ENCODE results near the gene CCBE1. TPM values are rescaled to one million over a fixed set of nuclear protein-coding genes. Genes with fewer than 3 reads are reported as not detected.

Gene CCBE1
- total RNA-seq, 2 donors from 2014 or later: not detected

DNA sequence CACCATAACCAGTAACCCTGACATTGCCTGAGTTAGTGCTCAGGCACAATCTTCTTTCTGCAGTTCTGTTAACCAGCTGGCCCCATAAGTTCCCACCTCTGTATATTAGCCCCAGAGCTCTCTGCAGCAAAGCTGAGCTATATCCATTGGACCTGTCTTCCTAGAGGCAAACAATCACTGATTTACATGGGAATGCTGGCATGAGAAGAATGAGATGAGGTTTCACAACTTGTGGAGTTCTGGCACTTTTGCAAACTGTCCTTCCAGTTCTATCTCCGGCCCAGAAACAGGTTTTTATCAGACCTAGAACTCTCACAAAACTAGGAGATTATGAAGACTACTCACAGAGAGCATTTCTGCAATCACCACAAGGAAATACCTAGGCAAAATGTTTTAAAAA lies 7.9 kb upstream of the CCBE1 start:
- Mint-ChIP-seq H3K4me3 (no peak overlapping the region), H3K9me3 (no peaks in the 10 kb centered on the region), H3K36me3 (no peaks in the 10 kb centered on the region), H3K27me3 (peaks cover 0 to 22% of the 10 kb centered on the region in 2 donors), H3K4me1 (ENCODE audit: low read depth in 2 of 2) (no peaks in the 10 kb centered on the region), H3K27ac (no peak overlapping the region)
- ATAC-seq (no peak), DNase-seq (ENCODE audit: low spot score) (no peak)

DNA sequence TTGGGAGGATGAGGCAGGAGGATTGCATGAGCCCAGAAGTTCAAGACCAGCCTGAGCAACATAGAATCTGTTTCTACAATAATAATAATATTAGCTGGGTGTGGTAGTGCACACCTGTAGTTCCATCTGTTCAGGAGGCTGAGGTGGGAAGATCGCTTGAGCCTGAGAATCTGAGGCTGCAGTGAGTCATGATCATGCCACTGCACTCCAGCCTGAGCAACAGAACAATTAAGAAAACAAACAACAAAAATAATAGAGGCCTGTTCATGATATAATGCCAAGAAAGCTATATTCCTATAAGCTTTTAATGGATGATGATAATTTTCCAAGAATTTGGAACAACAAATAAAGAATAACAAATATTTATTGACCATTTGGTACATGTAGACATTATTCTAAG lies 6.9 kb upstream of the CCBE1 start:
- Mint-ChIP-seq H3K4me3 (no peak overlapping the region), H3K36me3 (no peaks in the 10 kb centered on the region), H3K9me3 (no peaks in the 10 kb centered on the region), H3K4me1 (ENCODE audit: low read depth in 2 of 2) (no peaks in the 10 kb centered on the region), H3K27ac (no peak overlapping the region), H3K27me3 (peaks cover 0 to 22% of the 10 kb centered on the region in 2 donors)
- DNase-seq (ENCODE audit: low spot score) (no peak), ATAC-seq (no peak)

- peaks cover 2 to 5% of the 10 kb centered on the region in 2 donors for H3K4me1 Mint-ChIP-seq (ENCODE audit: low read depth in 2 of 2)
- H3K9me3 Mint-ChIP-seq: no peaks in the 10 kb centered on the region
- ATAC-seq (no peak), DNase-seq (ENCODE audit: low spot score) (no peak)
- peaks cover 7 to 25% of the 10 kb centered on the region in 2 donors for H3K27me3 Mint-ChIP-seq
- no peaks in the 10 kb centered on the region for H3K36me3 Mint-ChIP-seq
- H3K27ac Mint-ChIP-seq: no peak overlapping the region
- no peak overlapping the region for H3K4me3 Mint-ChIP-seq
Observed at GRCh38 chr18:59701272-59701671, 4.0 kb upstream of the CCBE1 start.

- H3K27ac Mint-ChIP-seq: no peak overlapping the region
- DNase-seq (ENCODE audit: low spot score) (no peak), ATAC-seq (no peak)
- H3K27me3 Mint-ChIP-seq: peaks cover 12 to 29% of the 10 kb centered on the region in 2 donors
- H3K4me1 Mint-ChIP-seq (ENCODE audit: low read depth in 2 of 2): peaks cover 2 to 7% of the 10 kb centered on the region in 2 donors
- H3K9me3 Mint-ChIP-seq: no peaks in the 10 kb centered on the region
- no peak overlapping the region for H3K4me3 Mint-ChIP-seq
- H3K36me3 Mint-ChIP-seq: peaks cover 5% of the 10 kb centered on the region
Observed at GRCh38 chr18:59700535-59700967, 3.3 kb upstream of the CCBE1 start.

DNA sequence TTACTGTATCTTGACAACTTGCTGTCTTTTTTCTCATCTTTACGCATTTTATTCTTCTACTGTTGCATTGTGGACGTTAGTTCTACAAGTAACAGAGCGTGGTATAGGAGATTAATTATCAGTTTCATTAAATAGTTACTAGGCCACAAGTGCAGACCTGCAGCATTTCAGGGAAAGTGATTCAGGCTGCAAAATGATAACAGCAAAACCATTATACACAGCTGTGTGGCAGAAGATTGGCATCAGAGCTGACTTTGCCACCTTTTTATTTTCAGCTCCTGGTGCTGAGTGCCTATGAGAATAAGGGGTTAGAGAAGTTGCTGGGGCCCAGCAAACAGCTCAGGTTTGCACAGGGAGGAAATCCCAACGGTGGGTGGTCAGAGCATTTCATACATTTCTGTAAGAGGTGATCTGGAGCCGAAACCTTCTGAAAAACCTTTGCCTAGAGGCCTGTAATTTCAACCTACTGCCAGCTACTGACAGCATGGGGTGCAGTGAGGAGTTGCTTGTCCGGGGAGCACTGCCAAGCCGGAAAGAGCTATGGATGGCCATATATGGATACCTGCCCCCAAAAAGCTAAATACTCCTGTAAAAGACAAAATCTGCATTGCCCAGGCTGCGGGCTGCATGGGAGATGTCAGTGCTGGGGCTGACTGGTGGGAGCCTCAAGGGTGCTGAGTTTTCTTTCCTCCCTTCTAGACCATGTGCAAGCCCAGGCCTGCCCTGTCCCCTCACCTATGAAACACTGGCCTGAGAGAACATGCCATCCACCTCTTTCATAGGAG lies 2.7 kb upstream of the CCBE1 start:
- Mint-ChIP-seq H3K27ac (no peak overlapping the region), H3K36me3 (peaks cover 5% of the 10 kb centered on the region), H3K4me3 (no peak overlapping the region), H3K4me1 (ENCODE audit: low read depth in 2 of 2) (peaks cover 2 to 7% of the 10 kb centered on the region in 2 donors), H3K27me3 (peaks cover 16 to 35% of the 10 kb centered on the region in 2 donors), H3K9me3 (no peaks in the 10 kb centered on the region)
- ATAC-seq (no peak), DNase-seq (ENCODE audit: low spot score) (no peak)

- peaks cover 16 to 36% of the 10 kb centered on the region in 2 donors for H3K27me3 Mint-ChIP-seq
- H3K4me3 Mint-ChIP-seq: no peak overlapping the region
- H3K27ac Mint-ChIP-seq: no peak overlapping the region
- H3K36me3 Mint-ChIP-seq: peaks cover 5% of the 10 kb centered on the region
- no peaks in the 10 kb centered on the region for H3K9me3 Mint-ChIP-seq
- peaks cover 2 to 7% of the 10 kb centered on the region in 2 donors for H3K4me1 Mint-ChIP-seq (ENCODE audit: low read depth in 2 of 2)
- ATAC-seq: no peak
- no peak for DNase-seq (ENCODE audit: low spot score)
Observed at GRCh38 chr18:59699061-59699460, 1.8 kb upstream of the CCBE1 start.

DNA sequence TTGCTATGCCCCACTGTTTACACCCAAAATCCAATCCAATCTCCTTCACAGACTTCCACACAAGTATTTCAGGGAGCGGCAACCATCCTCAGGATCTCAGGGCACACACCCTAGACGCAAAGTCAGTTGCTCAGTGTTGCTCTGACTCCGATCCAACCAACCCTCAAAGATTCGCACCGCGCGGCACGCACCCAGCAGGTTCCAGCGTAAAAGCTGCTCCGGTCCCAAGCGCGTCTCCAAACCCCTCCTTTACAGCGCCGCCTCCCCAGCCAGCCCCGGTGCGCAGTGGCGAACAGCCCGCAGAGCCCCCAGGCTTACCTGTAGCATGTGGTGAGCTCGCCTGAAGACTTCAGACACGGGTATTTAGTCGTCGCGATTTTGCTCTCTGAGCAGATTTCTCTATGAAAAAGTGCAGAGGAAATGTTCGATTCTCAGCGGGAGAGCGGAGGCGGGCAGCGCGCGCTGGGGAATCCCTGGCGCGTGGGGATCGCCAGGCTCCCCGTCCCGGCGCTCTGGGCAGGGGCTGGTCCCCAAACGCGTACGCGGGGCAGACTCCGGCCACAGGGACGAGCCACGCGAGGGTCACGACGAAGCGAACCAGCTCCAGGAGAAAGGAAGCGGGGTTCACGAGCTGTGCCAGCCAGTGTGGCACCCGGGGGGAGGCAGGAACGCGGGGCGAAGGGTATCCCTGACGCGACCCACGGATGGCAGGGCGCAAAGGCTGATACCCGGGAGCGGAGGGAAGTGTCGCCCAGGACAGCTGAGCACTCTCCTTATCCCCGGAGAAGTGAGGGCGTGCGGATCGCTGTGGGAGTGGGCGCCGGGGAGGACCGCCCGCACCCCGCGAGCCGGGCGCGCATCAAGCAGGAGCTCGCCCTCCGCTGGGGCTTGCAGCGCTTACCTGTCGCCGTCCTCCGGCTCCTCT lies 650 bp downstream of the CCBE1 start:
- peaks cover 19 to 41% of the 10 kb centered on the region in 2 donors for H3K27me3 Mint-ChIP-seq
- DNase-seq (ENCODE audit: low spot score) (no peak), ATAC-seq (no peak)
- no peak overlapping the region for H3K27ac Mint-ChIP-seq
- H3K9me3 Mint-ChIP-seq: no peaks in the 10 kb centered on the region
- H3K4me1 Mint-ChIP-seq (ENCODE audit: low read depth in 2 of 2): peaks cover 2 to 7% of the 10 kb centered on the region in 2 donors
- no peak overlapping the region for H3K4me3 Mint-ChIP-seq
- H3K36me3 Mint-ChIP-seq: peaks cover 5% of the 10 kb centered on the region

GRCh38 chr18:59695551-59695950 lies 1.7 kb downstream of the CCBE1 start:
- H3K36me3 Mint-ChIP-seq: peaks cover 5% of the 10 kb centered on the region
- peaks cover 19 to 33% of the 10 kb centered on the region in 2 donors for H3K27me3 Mint-ChIP-seq
- ATAC-seq: no peak
- H3K9me3 Mint-ChIP-seq: no peaks in the 10 kb centered on the region
- peaks cover 2 to 7% of the 10 kb centered on the region in 2 donors for H3K4me1 Mint-ChIP-seq (ENCODE audit: low read depth in 2 of 2)
- no peak overlapping the region for H3K4me3 Mint-ChIP-seq
- DNase-seq (ENCODE audit: low spot score): no peak
- no peak overlapping the region for H3K27ac Mint-ChIP-seq

GRCh38 chr18:59694824-59695223 lies 2.4 kb downstream of the CCBE1 start:
- ATAC-seq (no peak), DNase-seq (ENCODE audit: low spot score) (no peak)
- Mint-ChIP-seq H3K36me3 (peaks cover 5% of the 10 kb centered on the region), H3K4me3 (no peak overlapping the region), H3K9me3 (no peaks in the 10 kb centered on the region), H3K4me1 (ENCODE audit: low read depth in 2 of 2) (peaks cover 2 to 7% of the 10 kb centered on the region in 2 donors), H3K27ac (no peak overlapping the region), H3K27me3 (peaks cover 19 to 30% of the 10 kb centered on the region in 2 donors)

- H3K27ac Mint-ChIP-seq: no peak overlapping the region
- no peak overlapping the region for H3K4me3 Mint-ChIP-seq
- ATAC-seq (no peak), DNase-seq (ENCODE audit: low spot score) (no peak)
- peaks cover 5% of the 10 kb centered on the region for H3K36me3 Mint-ChIP-seq
- peaks cover 0 to 4% of the 10 kb centered on the region in 2 donors for H3K4me1 Mint-ChIP-seq (ENCODE audit: low read depth in 2 of 2)
- peaks cover 15 to 22% of the 10 kb centered on the region in 2 donors for H3K27me3 Mint-ChIP-seq
- no peaks in the 10 kb centered on the region for H3K9me3 Mint-ChIP-seq
Observed at GRCh38 chr18:59691996-59692395, 5.2 kb downstream of the CCBE1 start.

- Mint-ChIP-seq H3K9me3 (no peaks in the 10 kb centered on the region), H3K36me3 (peaks cover 2% of the 10 kb centered on the region), H3K4me3 (no peak overlapping the region), H3K27me3 (peaks cover 9 to 16% of the 10 kb centered on the region in 2 donors), H3K4me1 (ENCODE audit: low read depth in 2 of 2) (no peaks in the 10 kb centered on the region), H3K27ac (no peak overlapping the region)
- no peak for DNase-seq (ENCODE audit: low spot score)
- ATAC-seq: no peak
Observed at GRCh38 chr18:59690996-59691395, 6.2 kb downstream of the CCBE1 start.

- H3K36me3 Mint-ChIP-seq: no peaks in the 10 kb centered on the region
- H3K27ac Mint-ChIP-seq: no peak overlapping the region
- no peaks in the 10 kb centered on the region for H3K9me3 Mint-ChIP-seq
- ATAC-seq: no peak
- no peak for DNase-seq (ENCODE audit: low spot score)
- H3K27me3 Mint-ChIP-seq: peaks cover 7 to 10% of the 10 kb centered on the region in 2 donors
- no peak overlapping the region for H3K4me3 Mint-ChIP-seq
- no peaks in the 10 kb centered on the region for H3K4me1 Mint-ChIP-seq (ENCODE audit: low read depth in 2 of 2)
Observed at GRCh38 chr18:59690186-59690982, 6.8 kb downstream of the CCBE1 start.

DNA sequence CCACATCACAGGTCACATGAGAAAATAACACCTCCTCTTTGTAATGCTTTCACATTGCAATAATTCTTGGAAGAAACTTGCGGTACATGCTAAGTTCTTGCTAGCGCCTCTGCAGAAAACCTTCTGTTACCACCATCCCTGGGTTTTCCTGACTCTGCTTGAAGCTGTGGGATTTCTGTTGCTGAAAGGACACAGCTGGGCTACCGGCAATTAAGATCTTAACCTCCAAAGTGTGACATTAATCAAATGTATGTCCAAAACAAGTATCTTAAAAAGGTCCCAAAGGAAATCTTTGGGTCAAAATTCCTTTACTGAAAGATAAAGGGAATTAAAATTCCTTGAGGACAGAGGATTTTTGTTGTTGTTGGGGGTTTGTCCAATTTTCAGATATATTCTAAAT lies 7.5 kb downstream of the CCBE1 start:
- ATAC-seq (no peak), DNase-seq (ENCODE audit: low spot score) (no peak)
- Mint-ChIP-seq H3K27me3 (peaks cover 3 to 5% of the 10 kb centered on the region in 2 donors), H3K4me3 (no peak overlapping the region), H3K36me3 (no peaks in the 10 kb centered on the region), H3K9me3 (no peaks in the 10 kb centered on the region), H3K4me1 (ENCODE audit: low read depth in 2 of 2) (no peaks in the 10 kb centered on the region), H3K27ac (no peak overlapping the region)
